Measurements from ENCODE around the gene SAMD4A.

SAMD4A gene

GRCh38 chr14:54567224-54567638 is 303 bp downstream of the SAMD4A start:
- DNase-seq (ENCODE audit: low spot score), result peak; percentile 76

GRCh38 chr14:54567639-54568561 is 972 bp downstream of the SAMD4A start:
- peak; percentile 81 for DNase-seq (ENCODE audit: low spot score)

GRCh38 chr14:54568821-54569595 is 2.1 kb downstream of the SAMD4A start:
- no peak for DNase-seq (ENCODE audit: low spot score)

- no peak for DNase-seq (ENCODE audit: low spot score)
Measured at GRCh38 chr14:54570047-54570446, 3.1 kb downstream of the SAMD4A start.

- DNase-seq (ENCODE audit: low spot score), result no peak
Measured at GRCh38 chr14:54570631-54571415, 3.9 kb downstream of the SAMD4A start.

GRCh38 chr14:54572316-54572715 is 5.4 kb downstream of the SAMD4A start:
- DNase-seq (ENCODE audit: low spot score), result no peak

- DNase-seq (ENCODE audit: low spot score), result no peak
Measured at GRCh38 chr14:54574528-54574927, 7.6 kb downstream of the SAMD4A start.

- DNase-seq (ENCODE audit: low spot score), result no peak
Measured at GRCh38 chr14:54577494-54577893, 10.6 kb downstream of the SAMD4A start.

GRCh38 chr14:54577977-54578376 is 11.0 kb downstream of the SAMD4A start:
- DNase-seq (ENCODE audit: low spot score), result no peak

- no peak for DNase-seq (ENCODE audit: low spot score)
Measured at GRCh38 chr14:54579621-54580020, 12.7 kb downstream of the SAMD4A start.

- no peak for DNase-seq (ENCODE audit: low spot score)
Measured at GRCh38 chr14:54580933-54581332, 14.0 kb downstream of the SAMD4A start.

GRCh38 chr14:54582334-54582733 is 15.4 kb downstream of the SAMD4A start:
- DNase-seq (ENCODE audit: low spot score), result no peak

GRCh38 chr14:54584097-54584496 is 17.2 kb downstream of the SAMD4A start:
- DNase-seq (ENCODE audit: low spot score), result no peak

- no peak for DNase-seq (ENCODE audit: low spot score)
Measured at GRCh38 chr14:54585214-54585613, 18.3 kb downstream of the SAMD4A start.

- DNase-seq (ENCODE audit: low spot score), result no peak
Measured at GRCh38 chr14:54589076-54589475, 22.1 kb downstream of the SAMD4A start.

- DNase-seq (ENCODE audit: low spot score), result no peak
Measured at GRCh38 chr14:54589843-54590242, 22.9 kb downstream of the SAMD4A start.

- DNase-seq (ENCODE audit: low spot score), result no peak
Measured at GRCh38 chr14:54590481-54590880, 23.6 kb downstream of the SAMD4A start.

GRCh38 chr14:54591461-54591860 is 24.5 kb downstream of the SAMD4A start:
- no peak for DNase-seq (ENCODE audit: low spot score)

GRCh38 chr14:54591866-54592265 is 24.9 kb downstream of the SAMD4A start:
- DNase-seq (ENCODE audit: low spot score), result no peak

GRCh38 chr14:54593860-54594259 is 26.9 kb downstream of the SAMD4A start:
- no peak for DNase-seq (ENCODE audit: low spot score)

- DNase-seq (ENCODE audit: low spot score), result no peak
Measured at GRCh38 chr14:54594537-54594936, 27.6 kb downstream of the SAMD4A start.

- DNase-seq (ENCODE audit: low spot score), result no peak
Measured at GRCh38 chr14:54597795-54598443, 31.0 kb downstream of the SAMD4A start.

Data from ecto neural progenitor cell (in vitro differentiated cells).